ENCODE measurements around the gene PTMS.
"Not testable (repeated sequence)": the region's sequence is repeated elsewhere in the genome, so short reads cannot be mapped to it uniquely, and the experiment has no call there.

The PTMS gene

GRCh38 chr12:6765634-6766581, at the start of gene PTMS:
Gene PTMS (plus strand): TSS chr12:6766363. CDS start chr12:6766706, 343 bp downstream.
- Mint-ChIP-seq H3K4me1 (peaks cover 59% of the 10 kb centered on the region), H3K36me3 (peaks cover 47% of the 10 kb centered on the region), H3K4me3 (peak within 1 kb of the TSS; percentile 88), H3K27ac (peak within 1 kb of the TSS; percentile 93), H3K9me3 (no peaks in the 10 kb centered on the region)
- DNase-seq (ENCODE audit: low spot score in 2 of 2) = peak; percentile 51 to 80
- peak; percentile 17 for ATAC-seq

GRCh38 chr12:6716874-6717437, 49.2 kb upstream of the PTMS start:
- H3K9me3 Mint-ChIP-seq = no peaks in the 10 kb centered on the region
- DNase-seq (ENCODE audit: low spot score in 2 of 2) = no peak
- H3K36me3 Mint-ChIP-seq = no peaks in the 10 kb centered on the region
- no peak overlapping the region for H3K4me3 Mint-ChIP-seq
- H3K27ac Mint-ChIP-seq = no peak overlapping the region
- no peaks in the 10 kb centered on the region for H3K4me1 Mint-ChIP-seq
- no peak for ATAC-seq

- ATAC-seq (no peak), DNase-seq (ENCODE audit: low spot score in 2 of 2) (no peak)
- Mint-ChIP-seq H3K4me1 (peaks cover 21% of the 10 kb centered on the region), H3K4me3 (peak overlapping the region; percentile 88), H3K36me3 (peaks cover 26% of the 10 kb centered on the region), H3K27ac (no peak overlapping the region), H3K9me3 (no peaks in the 10 kb centered on the region)
Measured at GRCh38 chr12:6722863-6723262, 43.3 kb upstream of the PTMS start.

- H3K36me3 Mint-ChIP-seq = peaks cover 29% of the 10 kb centered on the region
- peaks cover 21% of the 10 kb centered on the region for H3K4me1 Mint-ChIP-seq
- H3K9me3 Mint-ChIP-seq = no peaks in the 10 kb centered on the region
- peak within 1 kb of the TSS; percentile 95 for H3K27ac Mint-ChIP-seq
- DNase-seq (ENCODE audit: low spot score in 2 of 2) = peak; percentile 85 to 98
- H3K4me3 Mint-ChIP-seq = peak within 1 kb of the TSS; percentile 88
- ATAC-seq = peak; percentile 97
Measured at GRCh38 chr12:6723607-6724408, 42.4 kb upstream of the PTMS start, which contains the start of gene COPS7A. Gene COPS7A (plus strand): TSS chr12:6724046. CDS start chr12:6724657, 611 bp downstream.

- ATAC-seq (peak; percentile 49), DNase-seq (ENCODE audit: low spot score in 2 of 2) (peak in 1 of 2 donors; percentile 68)
- peak overlapping the region; percentile 88 for H3K4me3 Mint-ChIP-seq
- peak overlapping the region; percentile 95 for H3K27ac Mint-ChIP-seq
- peaks cover 35% of the 10 kb centered on the region for H3K36me3 Mint-ChIP-seq
- no peaks in the 10 kb centered on the region for H3K9me3 Mint-ChIP-seq
- peaks cover 21% of the 10 kb centered on the region for H3K4me1 Mint-ChIP-seq
Measured at GRCh38 chr12:6724409-6724797, 41.8 kb upstream of the PTMS start.

GRCh38 chr12:6725350-6725749, 40.8 kb upstream of the PTMS start:
- ATAC-seq (no peak), DNase-seq (ENCODE audit: low spot score in 2 of 2) (no peak)
- peaks cover 44% of the 10 kb centered on the region for H3K36me3 Mint-ChIP-seq
- peak overlapping the region; percentile 88 for H3K4me3 Mint-ChIP-seq
- H3K27ac Mint-ChIP-seq = no peak overlapping the region
- H3K9me3 Mint-ChIP-seq = no peaks in the 10 kb centered on the region
- peaks cover 21% of the 10 kb centered on the region for H3K4me1 Mint-ChIP-seq

- no peak overlapping the region for H3K4me3 Mint-ChIP-seq
Measured at GRCh38 chr12:6729186-6729585, 37.0 kb upstream of the PTMS start.

GRCh38 chr12:6730169-6730568, 36.0 kb upstream of the PTMS start:
- Mint-ChIP-seq H3K4me3 (no peak overlapping the region), H3K4me1 (no peaks in the 10 kb centered on the region), H3K36me3 (peaks cover 68% of the 10 kb centered on the region), H3K9me3 (no peaks in the 10 kb centered on the region), H3K27ac (no peak overlapping the region)
- no peak for ATAC-seq
- no peak for DNase-seq (ENCODE audit: low spot score in 2 of 2)

More at GRCh38 chr12:6729186-6729585, 37.0 kb upstream of the PTMS start:
- Mint-ChIP-seq H3K36me3 (peaks cover 69% of the 10 kb centered on the region), H3K27ac (no peak overlapping the region), H3K9me3 (no peaks in the 10 kb centered on the region), H3K4me1 (peaks cover 5% of the 10 kb centered on the region)
- ATAC-seq (no peak), DNase-seq (ENCODE audit: low spot score in 2 of 2) (no peak)

GRCh38 chr12:6734506-6735387, 31.4 kb upstream of the PTMS start:
- peaks cover 6% of the 10 kb centered on the region for H3K4me1 Mint-ChIP-seq
- H3K27ac Mint-ChIP-seq = no peak overlapping the region
- H3K9me3 Mint-ChIP-seq = no peaks in the 10 kb centered on the region
- H3K4me3 Mint-ChIP-seq = no peak overlapping the region
- ATAC-seq (no peak), DNase-seq (ENCODE audit: low spot score in 2 of 2) (no peak)
- H3K36me3 Mint-ChIP-seq = peaks cover 45% of the 10 kb centered on the region

- H3K4me3 Mint-ChIP-seq = no peak overlapping the region
Measured at GRCh38 chr12:6735448-6736191, 30.5 kb upstream of the PTMS start.

GRCh38 chr12:6736754-6737153, 29.4 kb upstream of the PTMS start:
- no peak overlapping the region for H3K4me3 Mint-ChIP-seq

More at GRCh38 chr12:6735448-6736191, 30.5 kb upstream of the PTMS start:
- peaks cover 6% of the 10 kb centered on the region for H3K4me1 Mint-ChIP-seq
- H3K9me3 Mint-ChIP-seq = no peaks in the 10 kb centered on the region
- DNase-seq (ENCODE audit: low spot score in 2 of 2) (no peak), ATAC-seq (peak; percentile 76)
- peak overlapping the region; percentile 50 for H3K27ac Mint-ChIP-seq
- peaks cover 36% of the 10 kb centered on the region for H3K36me3 Mint-ChIP-seq

GRCh38 chr12:6742080-6742479, 24.1 kb upstream of the PTMS start:
- Mint-ChIP-seq H3K36me3 (peaks cover 25% of the 10 kb centered on the region), H3K27ac (peak overlapping the region; percentile 60), H3K4me1 (peaks cover 32% of the 10 kb centered on the region)
- not testable (repeated sequence) for ATAC-seq; H3K4me3 Mint-ChIP-seq; H3K9me3 Mint-ChIP-seq; DNase-seq (ENCODE audit: low spot score in 2 of 2)

More at GRCh38 chr12:6736754-6737153, 29.4 kb upstream of the PTMS start:
- DNase-seq (ENCODE audit: low spot score in 2 of 2) (no peak), ATAC-seq (no peak)
- Mint-ChIP-seq H3K27ac (no peak overlapping the region), H3K9me3 (no peaks in the 10 kb centered on the region), H3K4me1 (peaks cover 6% of the 10 kb centered on the region), H3K36me3 (peaks cover 25% of the 10 kb centered on the region)

- H3K27ac Mint-ChIP-seq = peak overlapping the region; percentile 60
- peaks cover 4% of the 10 kb centered on the region for H3K9me3 Mint-ChIP-seq
- no peak overlapping the region for H3K4me3 Mint-ChIP-seq
- peaks cover 38% of the 10 kb centered on the region for H3K4me1 Mint-ChIP-seq
- ATAC-seq = peak; percentile 78
- H3K36me3 Mint-ChIP-seq = peaks cover 33% of the 10 kb centered on the region
- no peak for DNase-seq (ENCODE audit: low spot score in 2 of 2)
Measured at GRCh38 chr12:6742834-6743233, 23.3 kb upstream of the PTMS start.

GRCh38 chr12:6743300-6743699, 22.9 kb upstream of the PTMS start:
- peak; percentile 45 for ATAC-seq
- H3K9me3 Mint-ChIP-seq; DNase-seq (ENCODE audit: low spot score in 2 of 2); H3K4me3 Mint-ChIP-seq: not testable (repeated sequence)
- peaks cover 43% of the 10 kb centered on the region for H3K4me1 Mint-ChIP-seq
- H3K27ac Mint-ChIP-seq = peak overlapping the region; percentile 60
- peaks cover 38% of the 10 kb centered on the region for H3K36me3 Mint-ChIP-seq
